Bronchial epithelial cell (primary cell): ENCODE data around the gene HLA-F. TPM values are rescaled to one million over a fixed set of nuclear protein-coding genes. Genes with fewer than 3 reads are reported as not detected.

Source experiments
- DNase-seq: peaks from one replicate; pipeline ENCODE4 v3.0.0-alpha.2; 2010; ENCODE audit warnings: low read depth
- FAIRE-seq: peaks from 2 replicates; lab custom pipeline; 2011; peaks lifted over from hg19 to GRCh38; lab: Jason Lieb, UNC
- H3K27me3 ChIP-seq: 2 replicates; pipeline ENCODE4 v1.5.1; 2011; ENCODE audit warnings: low read length; ENCODE audit not compliant: control insufficient read depth, insufficient read depth
- H3K36me3 ChIP-seq: 2 replicates; pipeline ENCODE4 v1.5.1; 2011; ENCODE audit warnings: low read length; ENCODE audit not compliant: control insufficient read depth, insufficient read depth
- H3K4me3 ChIP-seq: 2 replicates; pipeline ENCODE4 v1.5.1; 2011; ENCODE audit warnings: mild to moderate bottlenecking, low read depth, low read length, control low read depth
- CTCF ChIP-seq: IDR thresholded peaks from 2 replicates; pipeline ENCODE4 v1.5.1; 2011; ENCODE audit warnings: mild to moderate bottlenecking, moderate library complexity, low read length, control low read depth, inconsistent platforms; ENCODE audit not compliant: insufficient read depth, severe bottlenecking
- total RNA-seq: library from RNA; depleted of rRNA; stranded (reverse); fragments of >200 nt; gene quantifications from 2 replicates; pipeline ENCODE4 v1.2.1, GENCODE V29; 2014

The HLA-F gene
- total RNA-seq, 1 donor from 2014 or later, result 14.2 TPM

- peak; percentile 84 for TF ChIP-seq CTCF
- DNase-seq (peak; percentile 21), FAIRE-seq (no peak)
- Histone ChIP-seq H3K4me3 (no peak overlapping the region), H3K27me3 (peaks cover 3% of the 10 kb centered on the region), H3K36me3 (no peaks in the 10 kb centered on the region)
Observed at GRCh38 chr6:29696147-29697125, 26.8 kb upstream of the HLA-F start.

- no peaks in the 10 kb centered on the region for H3K36me3 ChIP-seq
- H3K27me3 ChIP-seq, result peaks cover 3% of the 10 kb centered on the region
- FAIRE-seq, result no peak
- TF ChIP-seq CTCF, result peak; percentile 97
- H3K4me3 ChIP-seq, result no peak overlapping the region
- peak; percentile 25 for DNase-seq
Observed at GRCh38 chr6:29702519-29703103, 20.6 kb upstream of the HLA-F start.

- FAIRE-seq, result peak; percentile 76
Observed at GRCh38 chr6:29705389-29706231, 17.6 kb upstream of the HLA-F start.

GRCh38 chr6:29708432-29709179 is 14.6 kb upstream of the HLA-F start:
- Histone ChIP-seq H3K4me3 (no peak overlapping the region), H3K27me3 (peaks cover 10% of the 10 kb centered on the region), H3K36me3 (no peaks in the 10 kb centered on the region)
- peak; percentile 18 for FAIRE-seq
- no peak for DNase-seq
- TF ChIP-seq CTCF, result no peak

More at GRCh38 chr6:29705389-29706231, 17.6 kb upstream of the HLA-F start:
- H3K27me3 ChIP-seq, result peaks cover 10% of the 10 kb centered on the region
- H3K4me3 ChIP-seq, result no peak overlapping the region
- no peaks in the 10 kb centered on the region for H3K36me3 ChIP-seq
- TF ChIP-seq CTCF, result peak; percentile 54
- DNase-seq, result peak; percentile 57

GRCh38 chr6:29709188-29709587 is 14.0 kb upstream of the HLA-F start:
- FAIRE-seq, result no peak
- H3K36me3 ChIP-seq, result no peaks in the 10 kb centered on the region
- H3K4me3 ChIP-seq, result no peak overlapping the region
- peaks cover 10% of the 10 kb centered on the region for H3K27me3 ChIP-seq
- no peak for TF ChIP-seq CTCF
- DNase-seq, result no peak
